HepG2 (cell line): ENCODE measurements around the gene RFC1. TPM values are rescaled to one million over a fixed set of nuclear protein-coding genes. Genes with fewer than 3 reads are reported as not detected.

Experiments used
- FOXK1 ChIP-seq: sonication (generic); formaldehyde crosslinking; IDR thresholded peaks from 2 replicates; pipeline ENCODE4 v1.4.0; 2020; ENCODE audit warnings: low read depth, missing genetic modification reagents, borderline replicate concordance
- HOXA3 ChIP-seq: sonication (generic); formaldehyde crosslinking; IDR thresholded peaks from 2 replicates; pipeline ENCODE4 v1.5.0; 2020; ENCODE audit warnings: missing genetic modification reagents
- HOXD1 ChIP-seq: sonication (generic); formaldehyde crosslinking; IDR thresholded peaks from 2 replicates; pipeline ENCODE4 v1.5.0; 2020; ENCODE audit warnings: missing genetic modification reagents
- MEF2D ChIP-seq: sonication (generic); formaldehyde crosslinking; IDR thresholded peaks from 2 replicates; pipeline ENCODE4 v1.5.1; 2020; ENCODE audit warnings: mild to moderate bottlenecking, missing genetic modification reagents
- PRPF4 ChIP-seq: fragments of 200-400 bp; formaldehyde crosslinking; IDR thresholded peaks from 2 replicates; pipeline ENCODE4 v1.6.1; 2016; ENCODE audit warnings: low read length, low read depth; ENCODE audit not compliant: poor library complexity, severe bottlenecking
- SP4 ChIP-seq: sonication (generic); formaldehyde crosslinking; IDR thresholded peaks from 2 replicates; pipeline ENCODE4 v1.8.1; 2023; ENCODE audit warnings: mild to moderate bottlenecking, missing genetic modification reagents
- ZFX ChIP-seq: sonication (generic); formaldehyde crosslinking; IDR thresholded peaks from 2 replicates; pipeline ENCODE4 v1.4.0; 2020; ENCODE audit warnings: mild to moderate bottlenecking, low read depth, missing genetic modification reagents, moderate library complexity
- ZNF207 ChIP-seq: fragments of 450-650 bp; IDR thresholded peaks from 2 replicates; pipeline ENCODE4 v1.6.1; 2016; ENCODE audit warnings: antibody characterized with exemption, borderline replicate concordance
- ZNF441 ChIP-seq: sonication (generic); formaldehyde crosslinking; IDR thresholded peaks from 2 replicates; pipeline ENCODE4 v1.7.0; 2021; ENCODE audit warnings: missing genetic modification reagents, borderline replicate concordance
- ZNF468 ChIP-seq: sonication (generic); formaldehyde crosslinking; IDR thresholded peaks from 2 replicates; pipeline ENCODE4 v1.8.0; 2022; ENCODE audit warnings: mild to moderate bottlenecking, moderate library complexity, missing genetic modification reagents
- ZNF510 ChIP-seq: sonication (generic); formaldehyde crosslinking; IDR thresholded peaks from 2 replicates; pipeline ENCODE4 v1.4.0; 2020; ENCODE audit warnings: low read depth, mild to moderate bottlenecking, missing genetic modification reagents
- ZNF660 ChIP-seq: sonication (generic); formaldehyde crosslinking; IDR thresholded peaks from 2 replicates; pipeline ENCODE4 v1.5.1; 2020; ENCODE audit warnings: mild to moderate bottlenecking, low read depth, missing genetic modification reagents, borderline replicate concordance
- ZSCAN25 ChIP-seq: sonication (generic); formaldehyde crosslinking; IDR thresholded peaks from 2 replicates; pipeline ENCODE4 v1.8.0; 2022; ENCODE audit warnings: mild to moderate bottlenecking, missing genetic modification reagents
- polyA plus RNA-seq, 8 experiments: library from polyadenylated mRNA; depleted of rRNA in 3 of 8; stranded (reverse) in 7 of 8; unstranded in 1 of 8; fragments of >200 nt; fragmentation: Illumina TruSeq in 4 of 8; extraction: Trizol in 4 of 8; gene quantifications; 2 replicates each; pipeline versions ENCODE4 v1.2.1 to v1.2.3, GENCODE V29; 2011 to 2016; ENCODE audit warnings: low read depth in 4 of 8, missing spikeins in 1 of 8, mixed read lengths in 1 of 8; ENCODE audit not compliant: insufficient read depth in 1 of 8
- total RNA-seq, 5 experiments: library from RNA; depleted of rRNA; stranded (reverse); fragments of >200 nt; fragmentation: Illumina TruSeq; extraction: Trizol; gene quantifications; 2 replicates each; pipeline ENCODE4 v1.2.3, GENCODE V29; 2016; ENCODE audit warnings: low read depth in 1 of 5
- TF ChIP-seq, protein P1 (sequence below): sonication (generic); formaldehyde crosslinking; IDR thresholded peaks from 2 replicates; pipeline ENCODE4 v1.4.0; 2020; ENCODE audit warnings: missing genetic modification reagents, borderline replicate concordance
- TF ChIP-seq, protein P2 (sequence below): sonication (generic); formaldehyde crosslinking; IDR thresholded peaks from 2 replicates; pipeline ENCODE4 v1.4.0; 2020; ENCODE audit warnings: missing genetic modification reagents, mild to moderate bottlenecking, borderline replicate concordance
- TF ChIP-seq, protein P3 (sequence below): IDR thresholded peaks from 2 replicates; pipeline ENCODE4 v1.6.1; 2016; ENCODE audit warnings: mild to moderate bottlenecking
- TF ChIP-seq, protein P4 (sequence below): sonication (generic); formaldehyde crosslinking; IDR thresholded peaks from 2 replicates; pipeline ENCODE4 v1.5.0; 2020; ENCODE audit warnings: mild to moderate bottlenecking, missing genetic modification reagents
- TF ChIP-seq, protein P5 (sequence below): IDR thresholded peaks from 2 replicates; pipeline ENCODE4 v1.6.1; 2012; ENCODE audit warnings: inconsistent platforms

Gene RFC1
- total and polyA plus RNA-seq, 2 of the 13 experiments (the other 11 are each of a cell fraction or from before 2014, with no cell fraction given), result 15.9 to 78.8 TPM

DNA sequence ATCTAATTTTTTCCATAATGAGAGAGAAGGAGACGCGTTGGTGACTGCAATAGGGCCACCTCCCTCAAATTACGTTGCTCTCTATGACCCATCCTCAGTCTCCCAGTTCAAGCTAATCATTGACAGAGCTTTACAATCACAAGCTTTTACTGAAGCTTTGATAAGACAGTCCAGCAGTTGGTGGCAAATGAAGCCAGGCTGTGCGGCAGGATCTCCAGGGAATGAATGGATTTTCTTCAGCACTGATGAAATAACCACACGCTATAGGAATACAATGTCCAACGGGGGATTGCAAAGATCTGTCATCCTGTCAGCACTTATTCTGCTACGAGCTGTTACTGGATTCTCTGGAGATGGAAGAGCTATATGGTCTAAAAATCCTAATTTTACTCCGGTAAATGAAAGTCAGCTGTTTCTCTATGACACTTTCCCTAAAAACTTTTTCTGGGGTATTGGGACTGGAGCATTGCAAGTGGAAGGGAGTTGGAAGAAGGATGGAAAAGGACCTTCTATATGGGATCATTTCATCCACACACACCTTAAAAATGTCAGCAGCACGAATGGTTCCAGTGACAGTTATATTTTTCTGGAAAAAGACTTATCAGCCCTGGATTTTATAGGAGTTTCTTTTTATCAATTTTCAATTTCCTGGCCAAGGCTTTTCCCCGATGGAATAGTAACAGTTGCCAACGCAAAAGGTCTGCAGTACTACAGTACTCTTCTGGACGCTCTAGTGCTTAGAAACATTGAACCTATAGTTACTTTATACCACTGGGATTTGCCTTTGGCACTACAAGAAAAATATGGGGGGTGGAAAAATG lies 40.8 kb upstream of the RFC1 start, which contains the start of gene KLB (continued):
- TF ChIP-seq, protein P1, sequence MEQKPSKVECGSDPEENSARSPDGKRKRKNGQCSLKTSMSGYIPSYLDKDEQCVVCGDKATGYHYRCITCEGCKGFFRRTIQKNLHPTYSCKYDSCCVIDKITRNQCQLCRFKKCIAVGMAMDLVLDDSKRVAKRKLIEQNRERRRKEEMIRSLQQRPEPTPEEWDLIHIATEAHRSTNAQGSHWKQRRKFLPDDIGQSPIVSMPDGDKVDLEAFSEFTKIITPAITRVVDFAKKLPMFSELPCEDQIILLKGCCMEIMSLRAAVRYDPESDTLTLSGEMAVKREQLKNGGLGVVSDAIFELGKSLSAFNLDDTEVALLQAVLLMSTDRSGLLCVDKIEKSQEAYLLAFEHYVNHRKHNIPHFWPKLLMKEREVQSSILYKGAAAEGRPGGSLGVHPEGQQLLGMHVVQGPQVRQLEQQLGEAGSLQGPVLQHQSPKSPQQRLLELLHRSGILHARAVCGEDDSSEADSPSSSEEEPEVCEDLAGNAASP, result peak; percentile 54
- no peak for TF ChIP-seq ZNF207
- TF ChIP-seq ZNF510, result no peak
- TF ChIP-seq ZNF660 (CRISPR knock-in tag), result no peak
- TF ChIP-seq, protein P2, sequence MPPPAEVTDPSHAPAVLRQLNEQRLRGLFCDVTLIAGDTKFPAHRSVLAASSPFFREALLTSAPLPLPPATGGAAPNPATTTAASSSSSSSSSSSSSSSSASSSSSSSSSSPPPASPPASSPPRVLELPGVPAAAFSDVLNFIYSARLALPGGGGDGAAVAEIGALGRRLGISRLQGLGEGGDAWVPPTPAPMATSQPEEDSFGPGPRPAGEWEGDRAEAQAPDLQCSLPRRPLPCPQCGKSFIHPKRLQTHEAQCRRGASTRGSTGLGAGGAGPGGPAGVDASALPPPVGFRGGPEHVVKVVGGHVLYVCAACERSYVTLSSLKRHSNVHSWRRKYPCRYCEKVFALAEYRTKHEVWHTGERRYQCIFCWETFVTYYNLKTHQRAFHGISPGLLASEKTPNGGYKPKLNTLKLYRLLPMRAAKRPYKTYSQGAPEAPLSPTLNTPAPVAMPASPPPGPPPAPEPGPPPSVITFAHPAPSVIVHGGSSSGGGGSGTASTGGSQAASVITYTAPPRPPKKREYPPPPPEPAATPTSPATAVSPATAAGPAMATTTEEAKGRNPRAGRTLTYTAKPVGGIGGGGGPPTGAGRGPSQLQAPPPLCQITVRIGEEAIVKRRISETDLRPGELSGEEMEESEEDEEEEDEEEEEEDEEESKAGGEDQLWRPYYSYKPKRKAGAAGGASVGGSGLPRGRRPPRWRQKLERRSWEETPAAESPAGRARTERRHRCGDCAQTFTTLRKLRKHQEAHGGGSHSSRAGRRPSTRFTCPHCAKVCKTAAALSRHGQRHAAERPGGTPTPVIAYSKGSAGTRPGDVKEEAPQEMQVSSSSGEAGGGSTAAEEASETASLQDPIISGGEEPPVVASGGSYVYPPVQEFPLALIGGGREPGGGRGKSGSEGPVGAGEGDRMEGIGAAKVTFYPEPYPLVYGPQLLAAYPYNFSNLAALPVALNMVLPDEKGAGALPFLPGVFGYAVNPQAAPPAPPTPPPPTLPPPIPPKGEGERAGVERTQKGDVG (CRISPR knock-in tag), result no peak
- TF ChIP-seq ZNF468, result no peak
- no peak for TF ChIP-seq ZFX (CRISPR knock-in tag)
- peak; percentile 59; the same call in 1 of the 2 replicates for TF ChIP-seq MEF2D (CRISPR knock-in tag)
- TF ChIP-seq, protein P3, sequence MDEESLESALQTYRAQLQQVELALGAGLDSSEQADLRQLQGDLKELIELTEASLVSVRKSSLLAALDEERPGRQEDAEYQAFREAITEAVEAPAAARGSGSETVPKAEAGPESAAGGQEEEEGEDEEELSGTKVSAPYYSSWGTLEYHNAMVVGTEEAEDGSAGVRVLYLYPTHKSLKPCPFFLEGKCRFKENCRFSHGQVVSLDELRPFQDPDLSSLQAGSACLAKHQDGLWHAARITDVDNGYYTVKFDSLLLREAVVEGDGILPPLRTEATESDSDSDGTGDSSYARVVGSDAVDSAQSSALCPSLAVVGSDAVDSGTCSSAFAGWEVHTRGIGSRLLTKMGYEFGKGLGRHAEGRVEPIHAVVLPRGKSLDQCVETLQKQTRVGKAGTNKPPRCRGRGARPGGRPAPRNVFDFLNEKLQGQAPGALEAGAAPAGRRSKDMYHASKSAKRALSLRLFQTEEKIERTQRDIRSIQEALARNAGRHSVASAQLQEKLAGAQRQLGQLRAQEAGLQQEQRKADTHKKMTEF (CRISPR knock-in tag), result peak; percentile 86
- TF ChIP-seq, protein P4, sequence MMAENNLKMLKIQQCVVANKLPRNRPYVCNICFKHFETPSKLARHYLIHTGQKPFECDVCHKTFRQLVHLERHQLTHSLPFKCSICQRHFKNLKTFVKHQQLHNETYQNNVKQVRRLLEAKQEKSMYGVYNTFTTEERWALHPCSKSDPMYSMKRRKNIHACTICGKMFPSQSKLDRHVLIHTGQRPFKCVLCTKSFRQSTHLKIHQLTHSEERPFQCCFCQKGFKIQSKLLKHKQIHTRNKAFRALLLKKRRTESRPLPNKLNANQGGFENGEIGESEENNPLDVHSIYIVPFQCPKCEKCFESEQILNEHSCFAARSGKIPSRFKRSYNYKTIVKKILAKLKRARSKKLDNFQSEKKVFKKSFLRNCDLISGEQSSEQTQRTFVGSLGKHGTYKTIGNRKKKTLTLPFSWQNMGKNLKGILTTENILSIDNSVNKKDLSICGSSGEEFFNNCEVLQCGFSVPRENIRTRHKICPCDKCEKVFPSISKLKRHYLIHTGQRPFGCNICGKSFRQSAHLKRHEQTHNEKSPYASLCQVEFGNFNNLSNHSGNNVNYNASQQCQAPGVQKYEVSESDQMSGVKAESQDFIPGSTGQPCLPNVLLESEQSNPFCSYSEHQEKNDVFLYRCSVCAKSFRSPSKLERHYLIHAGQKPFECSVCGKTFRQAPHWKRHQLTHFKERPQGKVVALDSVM, result no peak; the same call in 1 of the 2 replicates
- no peak for TF ChIP-seq SP4 (CRISPR knock-in tag)
- no peak for TF ChIP-seq ZSCAN25 (CRISPR knock-in tag)
- TF ChIP-seq HOXA3 (CRISPR knock-in tag), result peak; percentile 77
- TF ChIP-seq HOXD1 (CRISPR knock-in tag), result 0 out of 2 replicates have a peak, but pooled peaks have one; percentile 43
- TF ChIP-seq ZNF441, result no peak
- peak; percentile 48; the same call in 1 of the 2 replicates for TF ChIP-seq FOXK1 (CRISPR knock-in tag)
- TF ChIP-seq, protein P5, sequence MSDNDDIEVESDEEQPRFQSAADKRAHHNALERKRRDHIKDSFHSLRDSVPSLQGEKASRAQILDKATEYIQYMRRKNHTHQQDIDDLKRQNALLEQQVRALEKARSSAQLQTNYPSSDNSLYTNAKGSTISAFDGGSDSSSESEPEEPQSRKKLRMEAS, result peak; percentile 29
- TF ChIP-seq PRPF4, result no peak
